ENCODE data around the gene YIPF1.

YIPF1 gene

DNA sequence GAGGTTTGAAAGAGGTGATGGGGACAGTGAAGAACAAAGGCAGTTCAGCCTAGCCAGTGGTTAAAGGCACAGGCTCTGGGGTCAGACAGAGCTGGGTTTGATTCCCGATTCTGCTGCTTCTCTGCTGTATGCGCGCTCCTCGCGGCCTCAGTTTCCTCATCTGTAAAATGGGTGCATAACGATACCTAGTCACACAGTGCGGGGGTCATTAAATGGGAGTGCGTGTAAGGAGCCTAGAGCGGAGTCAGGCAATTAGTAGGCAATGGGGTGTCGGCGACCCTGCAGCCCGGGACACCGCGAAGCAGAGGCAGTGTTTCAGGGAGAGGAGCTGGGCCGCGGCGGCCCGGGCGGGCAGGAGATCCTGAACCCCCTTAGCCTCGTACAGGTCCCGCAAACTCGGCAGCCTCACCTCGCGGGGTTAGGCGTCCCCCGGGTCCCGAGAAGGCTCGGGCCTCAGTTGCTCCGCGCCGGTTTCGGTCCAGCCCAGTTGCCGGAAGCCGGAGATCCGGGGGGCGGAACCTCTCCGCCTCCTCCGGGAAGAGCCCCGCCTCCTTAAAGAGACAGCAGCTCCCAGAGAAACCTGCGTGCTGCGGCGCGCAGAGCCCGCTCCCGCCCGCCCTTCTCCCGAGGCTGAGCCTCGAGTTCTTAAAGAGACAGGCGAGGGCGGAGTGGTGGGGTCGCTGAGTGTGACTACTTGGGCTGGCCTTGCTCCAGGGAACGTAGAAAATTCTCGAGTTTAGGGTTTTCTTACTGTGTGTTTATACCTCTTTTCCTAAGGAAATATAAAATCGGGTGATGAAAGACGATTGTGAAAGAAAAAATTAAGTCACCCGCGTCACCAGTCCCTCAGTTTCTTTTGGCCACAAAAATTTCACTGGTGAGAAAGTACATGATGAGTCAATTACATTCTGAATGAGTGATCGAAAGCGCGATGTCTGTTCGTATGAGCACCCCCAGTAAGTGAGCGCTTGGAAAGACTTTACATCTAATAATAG is at the start of gene YIPF1:
Gene YIPF1, minus strand, starts transcription at position 494 of the 995 bp plus-strand sequence. CDS start 860 bp downstream, outside the sequence.
- Histone ChIP-seq H3K4me3 (ENCODE audit: low read length) (peak within 1 kb of the TSS; percentile 100), H3K27me3 (ENCODE audit: control insufficient read depth, insufficient read depth, low read length) (no peaks in the 10 kb centered on the region), H3K9ac (ENCODE audit: low read length) (peak within 1 kb of the TSS; percentile 98), H3K36me3 (ENCODE audit: control insufficient read depth, insufficient read depth, low read length) (peaks cover 10% of the 10 kb centered on the region), H3K27ac (ENCODE audit: low read depth, low read length) (peak within 1 kb of the TSS; percentile 82), H3K4me1 (ENCODE audit: control insufficient read depth, insufficient read depth, low read length) (peaks cover 6% of the 10 kb centered on the region)

DNA sequence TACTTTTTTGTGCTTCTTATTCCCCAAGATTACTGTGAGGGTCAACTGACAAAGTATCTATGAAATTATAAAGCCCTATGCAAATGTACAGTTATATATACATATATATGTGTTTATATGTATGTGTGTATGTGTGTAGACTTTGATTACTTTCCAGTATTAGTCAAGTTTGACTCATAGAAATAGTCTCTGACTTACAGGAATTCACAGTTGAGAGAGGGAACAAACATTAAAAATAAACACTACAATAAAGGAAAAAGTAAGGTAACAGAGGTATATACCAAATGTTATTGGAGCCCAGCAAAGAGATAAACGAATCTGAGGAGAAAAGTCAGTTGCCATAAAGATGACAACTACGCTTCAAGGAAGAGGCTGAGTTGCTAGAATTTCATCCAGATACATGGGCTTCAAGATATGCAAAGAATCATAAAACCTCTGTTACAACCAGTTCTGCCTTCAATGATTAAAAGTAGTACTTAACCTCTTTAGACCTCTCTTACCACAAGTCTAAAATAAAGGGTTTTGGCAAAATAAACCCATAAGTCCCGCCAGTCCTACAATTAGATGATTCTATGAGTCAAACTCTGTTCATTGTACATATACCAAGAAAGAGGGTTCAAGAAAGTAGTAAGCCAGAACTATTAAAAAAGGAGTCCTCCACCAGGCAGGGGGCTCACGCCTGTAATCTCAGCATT is 48.7 kb upstream of the YIPF1 start:
- Histone ChIP-seq H3K9ac (ENCODE audit: low read length) (no peak overlapping the region), H3K4me1 (ENCODE audit: control insufficient read depth, insufficient read depth, low read length) (no peaks in the 10 kb centered on the region), H3K36me3 (ENCODE audit: control insufficient read depth, insufficient read depth, low read length) (no peaks in the 10 kb centered on the region), H3K4me3 (ENCODE audit: low read length) (no peak overlapping the region), H3K27me3 (ENCODE audit: control insufficient read depth, insufficient read depth, low read length) (no peaks in the 10 kb centered on the region), H3K27ac (ENCODE audit: low read depth, low read length) (no peak overlapping the region)

DNA sequence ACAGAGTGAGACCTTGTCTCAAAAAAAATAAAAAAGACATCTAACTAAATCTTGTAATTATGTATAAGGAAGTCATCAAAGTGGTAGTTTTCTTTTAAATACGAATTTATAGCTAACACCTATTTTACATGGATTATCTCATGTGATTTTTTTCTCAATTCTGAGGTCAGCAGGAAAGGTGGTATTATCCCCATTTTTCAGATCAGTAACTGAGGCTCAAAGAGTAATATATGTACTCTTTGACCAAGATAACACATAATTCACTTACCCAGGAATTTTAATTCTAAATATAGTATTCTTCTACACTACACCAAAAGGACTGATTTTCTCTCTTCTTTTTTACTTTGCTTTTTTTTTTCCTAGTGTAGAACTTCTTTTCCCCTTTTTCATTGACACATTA is 46.8 kb upstream of the YIPF1 start:
- Histone ChIP-seq H3K4me3 (ENCODE audit: low read length) (no peak overlapping the region), H3K9ac (ENCODE audit: low read length) (no peak overlapping the region), H3K36me3 (ENCODE audit: control insufficient read depth, insufficient read depth, low read length) (peaks cover 2% of the 10 kb centered on the region), H3K27ac (ENCODE audit: low read depth, low read length) (no peak overlapping the region), H3K27me3 (ENCODE audit: control insufficient read depth, insufficient read depth, low read length) (no peaks in the 10 kb centered on the region), H3K4me1 (ENCODE audit: control insufficient read depth, insufficient read depth, low read length) (no peaks in the 10 kb centered on the region)

DNA sequence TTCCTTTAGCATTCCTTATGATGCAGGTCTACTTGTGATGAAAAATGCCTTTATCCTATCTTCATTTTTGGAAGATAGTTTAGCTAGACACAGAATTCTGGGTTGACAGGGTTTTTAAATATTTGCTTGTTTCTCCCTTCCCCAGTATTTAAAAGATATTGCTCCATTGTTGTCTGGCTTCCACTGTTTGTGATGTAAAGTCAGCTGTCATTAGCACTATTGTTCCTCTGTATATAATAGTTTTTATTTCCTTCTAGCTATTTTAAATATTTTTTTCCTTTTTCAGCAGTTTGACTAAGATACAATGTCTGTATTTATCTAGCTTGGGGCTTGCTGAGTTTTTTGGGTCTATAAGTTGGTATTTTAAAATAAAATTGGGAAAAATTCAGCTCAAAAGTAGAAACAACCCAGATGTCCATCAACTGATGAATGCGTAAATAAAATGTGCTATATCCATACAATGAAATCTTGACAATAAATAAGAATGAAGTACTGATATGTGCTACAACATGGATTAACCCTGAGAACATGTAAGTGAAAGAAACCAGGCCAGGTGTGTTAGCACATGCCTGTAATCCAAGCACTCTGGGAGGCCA is 44.7 kb upstream of the YIPF1 start:
- Histone ChIP-seq H3K4me3 (ENCODE audit: low read length) (no peak overlapping the region), H3K27ac (ENCODE audit: low read depth, low read length) (no peak overlapping the region), H3K9ac (ENCODE audit: low read length) (no peak overlapping the region), H3K36me3 (ENCODE audit: control insufficient read depth, insufficient read depth, low read length) (peaks cover 2% of the 10 kb centered on the region), H3K4me1 (ENCODE audit: control insufficient read depth, insufficient read depth, low read length) (no peaks in the 10 kb centered on the region), H3K27me3 (ENCODE audit: control insufficient read depth, insufficient read depth, low read length) (no peaks in the 10 kb centered on the region)

DNA sequence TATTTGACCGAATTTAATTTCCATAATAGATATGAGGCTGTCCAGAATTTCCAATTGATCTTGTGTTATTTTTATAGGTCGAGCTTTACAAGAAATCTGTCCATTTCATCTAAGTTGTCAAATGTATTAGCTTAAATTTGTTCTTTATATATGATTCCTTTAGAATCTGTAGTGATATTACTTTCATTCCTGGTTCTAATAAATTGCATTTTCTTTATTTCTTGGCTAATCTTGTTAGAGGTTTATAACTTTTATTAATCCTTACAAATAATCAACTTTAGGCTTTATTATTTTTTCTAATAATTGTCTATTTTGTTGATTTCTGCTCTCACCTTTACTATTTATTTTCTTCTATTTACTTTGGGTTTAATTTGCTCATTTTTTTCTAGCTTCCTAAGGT is 41.9 kb upstream of the YIPF1 start:
- H3K4me1 ChIP-seq (ENCODE audit: control insufficient read depth, insufficient read depth, low read length) = no peaks in the 10 kb centered on the region
- H3K36me3 ChIP-seq (ENCODE audit: control insufficient read depth, insufficient read depth, low read length) = peaks cover 2% of the 10 kb centered on the region
- no peak overlapping the region for H3K27ac ChIP-seq (ENCODE audit: low read depth, low read length)
- no peak overlapping the region for H3K4me3 ChIP-seq (ENCODE audit: low read length)
- no peaks in the 10 kb centered on the region for H3K27me3 ChIP-seq (ENCODE audit: control insufficient read depth, insufficient read depth, low read length)
- H3K9ac ChIP-seq (ENCODE audit: low read length) = no peak overlapping the region

DNA sequence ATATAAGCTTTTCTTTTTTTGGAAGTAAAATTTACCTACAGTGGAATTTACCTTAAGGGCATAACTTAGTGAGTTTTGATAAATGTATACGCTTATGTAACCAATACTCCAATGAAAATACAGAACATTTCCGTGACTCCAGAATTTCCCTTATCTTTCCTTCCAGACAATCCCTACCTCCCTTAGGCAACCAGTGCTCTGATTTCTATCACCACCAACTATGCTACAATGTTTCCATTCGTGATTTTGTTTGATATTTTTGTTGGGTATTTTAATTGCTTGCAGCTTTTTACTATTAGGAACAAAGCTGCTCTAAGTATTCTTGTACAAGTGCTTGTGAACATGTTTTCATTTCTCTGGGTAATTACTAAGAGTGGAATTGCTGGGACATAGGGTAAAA is 41.3 kb upstream of the YIPF1 start:
- no peak overlapping the region for H3K9ac ChIP-seq (ENCODE audit: low read length)
- H3K27me3 ChIP-seq (ENCODE audit: control insufficient read depth, insufficient read depth, low read length) = no peaks in the 10 kb centered on the region
- H3K36me3 ChIP-seq (ENCODE audit: control insufficient read depth, insufficient read depth, low read length) = peaks cover 2% of the 10 kb centered on the region
- H3K4me3 ChIP-seq (ENCODE audit: low read length) = no peak overlapping the region
- no peak overlapping the region for H3K27ac ChIP-seq (ENCODE audit: low read depth, low read length)
- no peaks in the 10 kb centered on the region for H3K4me1 ChIP-seq (ENCODE audit: control insufficient read depth, insufficient read depth, low read length)

DNA sequence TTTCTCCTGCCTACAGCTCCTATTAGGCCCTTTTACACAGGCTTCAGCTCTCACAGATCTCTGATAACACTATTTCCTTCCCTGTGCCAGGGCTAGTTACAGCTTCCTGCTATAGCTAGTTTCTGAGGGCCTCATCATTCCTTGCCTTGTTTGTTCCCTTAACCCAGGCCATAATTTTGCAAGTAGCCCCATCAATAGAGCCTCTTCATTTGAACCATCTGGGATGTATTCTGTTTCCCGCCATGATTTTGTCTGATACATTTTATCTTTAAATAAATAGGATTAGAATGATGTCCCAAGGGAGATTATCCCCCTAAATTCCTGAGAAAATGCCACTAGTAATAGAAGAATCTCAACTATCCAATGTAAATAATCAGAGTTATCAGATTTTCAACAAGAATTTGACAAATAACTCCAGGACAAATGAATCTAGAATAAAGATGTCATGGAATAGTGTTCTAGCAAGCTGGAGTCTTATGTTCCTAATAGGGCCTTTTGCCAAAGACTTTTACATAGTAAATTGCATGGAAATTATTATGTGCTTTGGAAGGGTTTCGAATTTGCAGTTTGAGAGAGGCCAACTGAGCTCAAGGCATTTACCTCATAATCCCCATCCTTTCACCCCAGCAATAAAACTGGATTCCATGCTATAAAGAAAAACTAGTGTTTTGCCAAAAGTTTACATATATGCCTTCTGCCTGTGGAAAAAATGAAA is 39.8 kb upstream of the YIPF1 start:
- Histone ChIP-seq H3K27ac (ENCODE audit: low read depth, low read length) (no peak overlapping the region), H3K4me3 (ENCODE audit: low read length) (no peak overlapping the region), H3K9ac (ENCODE audit: low read length) (no peak overlapping the region), H3K4me1 (ENCODE audit: control insufficient read depth, insufficient read depth, low read length) (no peaks in the 10 kb centered on the region), H3K27me3 (ENCODE audit: control insufficient read depth, insufficient read depth, low read length) (no peaks in the 10 kb centered on the region), H3K36me3 (ENCODE audit: control insufficient read depth, insufficient read depth, low read length) (peaks cover 2% of the 10 kb centered on the region)

DNA sequence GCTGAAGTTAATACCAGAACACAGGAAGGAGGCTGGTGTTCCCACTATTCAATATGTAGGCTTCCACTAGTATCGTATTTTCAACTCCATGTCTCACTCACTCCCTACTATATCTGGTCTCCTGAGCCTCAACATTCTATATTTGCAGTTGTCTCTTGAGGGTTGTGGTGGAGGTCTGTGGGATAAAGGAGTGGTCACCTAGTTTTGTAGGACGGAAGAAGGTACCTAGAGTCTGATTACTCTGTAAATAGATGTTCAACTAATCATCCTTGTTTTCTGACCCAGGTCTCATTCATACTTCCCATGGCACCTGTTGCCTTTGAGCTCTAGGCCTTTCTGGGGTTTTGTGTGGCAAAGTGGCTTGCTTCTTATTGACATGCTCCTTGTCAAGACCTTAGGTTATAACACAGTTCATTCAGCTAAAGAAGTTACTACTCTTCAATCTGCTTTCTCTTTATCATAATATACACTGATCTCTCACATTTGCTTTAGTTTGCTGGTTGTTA is 37.8 kb upstream of the YIPF1 start:
- H3K4me3 ChIP-seq (ENCODE audit: low read length) = no peak overlapping the region
- H3K27me3 ChIP-seq (ENCODE audit: control insufficient read depth, insufficient read depth, low read length) = no peaks in the 10 kb centered on the region
- H3K36me3 ChIP-seq (ENCODE audit: control insufficient read depth, insufficient read depth, low read length) = peaks cover 2% of the 10 kb centered on the region
- no peak overlapping the region for H3K27ac ChIP-seq (ENCODE audit: low read depth, low read length)
- H3K9ac ChIP-seq (ENCODE audit: low read length) = no peak overlapping the region
- no peaks in the 10 kb centered on the region for H3K4me1 ChIP-seq (ENCODE audit: control insufficient read depth, insufficient read depth, low read length)

DNA sequence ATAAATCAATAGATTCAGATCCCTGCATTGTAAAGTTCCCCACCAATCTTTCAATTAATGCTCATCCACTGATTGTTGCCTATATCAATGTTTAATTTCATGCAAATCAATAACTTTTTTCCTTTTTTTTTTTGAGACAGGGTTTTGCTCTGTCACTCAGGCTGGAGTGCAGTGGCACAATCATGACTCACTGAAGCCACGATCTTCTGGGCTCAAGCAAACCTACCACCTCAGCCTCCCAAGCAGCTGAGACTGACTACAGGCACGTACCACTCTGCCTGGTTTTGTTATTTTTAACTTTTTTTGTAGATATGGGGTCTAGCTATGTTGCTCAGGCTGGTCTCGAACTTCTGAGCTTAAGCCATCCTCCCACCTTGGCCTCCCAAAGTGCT is 30.1 kb upstream of the YIPF1 start:
- no peak overlapping the region for H3K9ac ChIP-seq (ENCODE audit: low read length)
- H3K4me3 ChIP-seq (ENCODE audit: low read length) = no peak overlapping the region
- H3K36me3 ChIP-seq (ENCODE audit: control insufficient read depth, insufficient read depth, low read length) = peaks cover 6% of the 10 kb centered on the region
- H3K27ac ChIP-seq (ENCODE audit: low read depth, low read length) = no peak overlapping the region
- H3K4me1 ChIP-seq (ENCODE audit: control insufficient read depth, insufficient read depth, low read length) = no peaks in the 10 kb centered on the region
- H3K27me3 ChIP-seq (ENCODE audit: control insufficient read depth, insufficient read depth, low read length) = no peaks in the 10 kb centered on the region

DNA sequence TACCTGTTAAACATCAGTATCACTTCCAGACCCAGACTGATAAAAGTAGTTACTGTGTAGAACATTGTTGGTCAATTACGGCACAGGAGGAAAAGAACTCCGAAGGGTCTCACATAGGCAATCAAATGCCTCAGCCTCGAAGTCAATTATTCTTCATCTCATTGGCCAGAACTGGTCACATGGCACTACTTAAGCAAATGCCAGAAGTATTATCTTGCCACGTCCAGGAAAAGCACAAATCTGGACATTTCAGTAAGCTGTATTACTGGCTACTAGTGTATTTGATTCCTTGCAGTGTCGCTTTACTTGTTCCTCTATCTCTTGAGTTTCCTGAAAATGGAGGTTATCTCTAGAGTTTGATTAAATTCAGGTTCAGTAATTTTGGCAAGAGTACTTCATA is 28.7 kb upstream of the YIPF1 start:
- Histone ChIP-seq H3K27me3 (ENCODE audit: control insufficient read depth, insufficient read depth, low read length) (no peaks in the 10 kb centered on the region), H3K27ac (ENCODE audit: low read depth, low read length) (no peak overlapping the region), H3K4me3 (ENCODE audit: low read length) (no peak overlapping the region), H3K4me1 (ENCODE audit: control insufficient read depth, insufficient read depth, low read length) (no peaks in the 10 kb centered on the region), H3K36me3 (ENCODE audit: control insufficient read depth, insufficient read depth, low read length) (peaks cover 5% of the 10 kb centered on the region), H3K9ac (ENCODE audit: low read length) (no peak overlapping the region)

DNA sequence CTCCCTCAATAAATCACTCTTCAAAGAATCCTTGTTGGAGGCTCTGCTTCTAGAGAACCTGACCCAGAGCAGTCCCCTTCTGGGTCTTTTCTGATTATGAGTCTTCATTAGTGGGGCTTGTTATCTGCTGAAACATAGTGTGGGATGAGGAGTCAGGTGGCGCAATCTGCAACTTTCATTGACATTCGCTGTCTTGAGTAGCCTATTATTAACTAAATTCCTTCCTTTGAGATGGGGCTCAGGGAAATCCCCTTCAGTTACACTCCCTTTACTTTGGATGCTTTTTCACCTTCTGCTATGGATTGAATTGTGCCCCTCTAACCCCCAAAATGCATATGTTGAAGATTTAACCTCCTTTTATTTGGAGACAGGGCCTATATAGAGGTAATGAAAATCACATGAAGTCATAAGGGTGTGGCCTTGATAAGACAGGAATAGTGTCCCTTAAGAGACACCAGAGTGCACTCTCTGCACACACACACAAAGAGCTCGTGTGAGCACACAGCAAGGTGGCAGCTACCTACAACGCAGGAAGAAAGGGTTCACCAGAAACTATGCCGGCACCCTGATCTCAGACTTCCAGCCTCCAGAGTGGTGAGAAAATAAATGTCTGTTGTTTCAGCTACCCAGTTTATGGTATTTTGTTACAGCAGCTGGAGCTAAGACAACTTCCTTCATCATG is 23.9 kb upstream of the YIPF1 start:
- no peak overlapping the region for H3K9ac ChIP-seq (ENCODE audit: low read length)

More for the DNA sequence above, 23.9 kb upstream of the YIPF1 start:
- H3K27ac ChIP-seq (ENCODE audit: low read depth, low read length) = no peak overlapping the region
- no peak overlapping the region for H3K4me3 ChIP-seq (ENCODE audit: low read length)
- H3K27me3 ChIP-seq (ENCODE audit: control insufficient read depth, insufficient read depth, low read length) = no peaks in the 10 kb centered on the region
- H3K4me1 ChIP-seq (ENCODE audit: control insufficient read depth, insufficient read depth, low read length) = no peaks in the 10 kb centered on the region
- H3K36me3 ChIP-seq (ENCODE audit: control insufficient read depth, insufficient read depth, low read length) = peaks cover 3% of the 10 kb centered on the region
